HEK293 (cell line): ENCODE measurements around the gene C21orf91.

Source experiments
- CTCF ChIA-PET: fragments of 350-600 bp; formaldehyde crosslinking; extraction: SDS; loops from one replicate; lab custom pipeline; 2021; ENCODE audit warnings: antibody characterized with exemption; lab: Yijun Ruan, JAX
- POLR2A ChIA-PET: fragments of 300-600 bp; formaldehyde crosslinking; extraction: SDS; loops from one replicate; lab custom pipeline; 2020; ENCODE audit warnings: antibody characterized with exemption, inconsistent platforms; lab: Yijun Ruan, JAX
- H3K27ac ChIP-seq: fragments of 200-500 bp; sonication (Bioruptor generic); 2 replicates; pipeline ENCODE4 v1.5.1; 2014; ENCODE audit warnings: low read depth, low read length, control low read depth, inconsistent platforms; ENCODE audit errors: extremely low read depth
- H3K36me3 ChIP-seq, 2 experiments: fragments of 200-500 bp in 1 of 2; sonication (Bioruptor generic) in 1 of 2; 1 replicate in 1 of 2; 2 replicates in 1 of 2; pipeline ENCODE4 v1.5.1; 2014 to 2017; ENCODE audit warnings: inconsistent platforms in 2 of 2, low read length in 2 of 2; ENCODE audit not compliant: control insufficient read depth in 2 of 2, insufficient read depth in 1 of 2
- H3K4me1 ChIP-seq: fragments of 200-500 bp; sonication (Bioruptor generic); 2 replicates; pipeline ENCODE4 v1.5.1; 2014; ENCODE audit warnings: mild to moderate bottlenecking, low read length, inconsistent platforms; ENCODE audit not compliant: control insufficient read depth, insufficient read depth
- H3K4me3 ChIP-seq: 2 replicates; pipeline ENCODE4 v1.5.1; 2011; ENCODE audit warnings: low read depth, mild to moderate bottlenecking, control low read depth, low read length, moderate library complexity
- H3K9me3 ChIP-seq: fragments of 200-500 bp; sonication (Bioruptor generic); 2 replicates; pipeline ENCODE4 v1.5.1; 2014; ENCODE audit warnings: low read depth, low read length, inconsistent platforms; ENCODE audit not compliant: control insufficient read depth, insufficient read depth
- MZF1 ChIP-seq: fragments of 450-650 bp; formaldehyde crosslinking; IDR thresholded peaks from 2 replicates; pipeline ENCODE4 v1.5.1; 2017; ENCODE audit warnings: missing biosample characterization, missing genetic modification characterization, borderline replicate concordance
- SETDB1 ChIP-seq: IDR thresholded peaks from one replicate; pipeline ENCODE4 v1.6.1; 2017; ENCODE audit warnings: mild to moderate bottlenecking, low read length, moderate library complexity, mixed read lengths; ENCODE audit not compliant: insufficient read length
- WT1 ChIP-seq: fragments of 450-650 bp; formaldehyde crosslinking; IDR thresholded peaks from 2 replicates; pipeline ENCODE4 v1.5.1; 2016; ENCODE audit warnings: missing biosample characterization, missing genetic modification characterization
- ZBTB21 ChIP-seq: fragments of 450-650 bp; formaldehyde crosslinking; IDR thresholded peaks from 2 replicates; pipeline ENCODE4 v1.5.1; 2017; ENCODE audit warnings: missing biosample characterization, missing genetic modification characterization
- ZBTB44 ChIP-seq: fragments of 450-650 bp; IDR thresholded peaks from 2 replicates; pipeline ENCODE4 v1.5.1; 2018; ENCODE audit warnings: missing biosample characterization, mild to moderate bottlenecking, missing genetic modification characterization
- ZFP3 ChIP-seq: fragments of 450-650 bp; formaldehyde crosslinking; IDR thresholded peaks from 2 replicates; pipeline ENCODE4 v1.5.1; 2016; ENCODE audit warnings: low read depth, missing biosample characterization, missing genetic modification characterization
- ZFP69B ChIP-seq: fragments of 450-650 bp; formaldehyde crosslinking; IDR thresholded peaks from 2 replicates; pipeline ENCODE4 v1.5.1; 2016; ENCODE audit warnings: missing biosample characterization, missing genetic modification characterization
- ZNF112 ChIP-seq: fragments of 450-650 bp; formaldehyde crosslinking; IDR thresholded peaks from 2 replicates; pipeline ENCODE4 v1.5.0; 2017; ENCODE audit warnings: missing biosample characterization, missing genetic modification characterization
- ZNF18 ChIP-seq: fragments of 450-650 bp; formaldehyde crosslinking; IDR thresholded peaks from 2 replicates; pipeline ENCODE4 v1.5.1; 2016; ENCODE audit warnings: missing biosample characterization, missing genetic modification characterization
- ZNF391 ChIP-seq: fragments of 450-650 bp; formaldehyde crosslinking; IDR thresholded peaks from 2 replicates; pipeline ENCODE4 v1.5.1; 2016; ENCODE audit warnings: low read depth, missing biosample characterization, missing genetic modification characterization, borderline replicate concordance
- ZNF530 ChIP-seq: fragments of 450-650 bp; formaldehyde crosslinking; IDR thresholded peaks from 2 replicates; pipeline ENCODE4 v1.5.1; 2016; ENCODE audit warnings: low read depth, missing biosample characterization, missing genetic modification characterization
- ZNF548 ChIP-seq: fragments of 450-650 bp; formaldehyde crosslinking; IDR thresholded peaks from 2 replicates; pipeline ENCODE4 v1.5.1; 2016; ENCODE audit warnings: missing biosample characterization, missing genetic modification characterization
- ZNF549 ChIP-seq: fragments of 450-650 bp; IDR thresholded peaks from 2 replicates; pipeline ENCODE4 v1.5.1; 2018; ENCODE audit warnings: missing biosample characterization, missing genetic modification characterization, mild to moderate bottlenecking, inconsistent platforms, moderate library complexity
- ZNF629 ChIP-seq: fragments of 450-650 bp; formaldehyde crosslinking; IDR thresholded peaks from 2 replicates; pipeline ENCODE4 v1.5.1; 2017; ENCODE audit warnings: missing biosample characterization, missing genetic modification characterization
- ZNF677 ChIP-seq: fragments of 450-650 bp; IDR thresholded peaks from 2 replicates; pipeline ENCODE4 v1.5.0; 2018; ENCODE audit warnings: missing biosample characterization, mild to moderate bottlenecking, missing genetic modification characterization, moderate library complexity
- ZNF792 ChIP-seq: fragments of 450-650 bp; formaldehyde crosslinking; IDR thresholded peaks from 2 replicates; pipeline ENCODE4 v1.5.1; 2016; ENCODE audit warnings: missing biosample characterization, missing genetic modification characterization
- ZNF837 ChIP-seq: fragments of 450-650 bp; formaldehyde crosslinking; IDR thresholded peaks from 2 replicates; pipeline ENCODE4 v1.5.1; 2016; ENCODE audit warnings: missing biosample characterization, missing genetic modification characterization
- ZSCAN23 ChIP-seq: fragments of 450-650 bp; formaldehyde crosslinking; IDR thresholded peaks from 2 replicates; pipeline ENCODE4 v1.5.1; 2016; ENCODE audit warnings: missing biosample characterization, missing genetic modification characterization
- TF ChIP-seq, protein P1 (sequence below): fragments of 450-650 bp; formaldehyde crosslinking; IDR thresholded peaks from 2 replicates; pipeline ENCODE4 v1.5.1; 2016; ENCODE audit warnings: missing biosample characterization, missing genetic modification characterization
- TF ChIP-seq, protein P2 (sequence below): fragments of 450-650 bp; formaldehyde crosslinking; IDR thresholded peaks from 2 replicates; pipeline ENCODE4 v1.5.1; 2017; ENCODE audit warnings: missing biosample characterization, missing genetic modification characterization

C21orf91 gene

DNA sequence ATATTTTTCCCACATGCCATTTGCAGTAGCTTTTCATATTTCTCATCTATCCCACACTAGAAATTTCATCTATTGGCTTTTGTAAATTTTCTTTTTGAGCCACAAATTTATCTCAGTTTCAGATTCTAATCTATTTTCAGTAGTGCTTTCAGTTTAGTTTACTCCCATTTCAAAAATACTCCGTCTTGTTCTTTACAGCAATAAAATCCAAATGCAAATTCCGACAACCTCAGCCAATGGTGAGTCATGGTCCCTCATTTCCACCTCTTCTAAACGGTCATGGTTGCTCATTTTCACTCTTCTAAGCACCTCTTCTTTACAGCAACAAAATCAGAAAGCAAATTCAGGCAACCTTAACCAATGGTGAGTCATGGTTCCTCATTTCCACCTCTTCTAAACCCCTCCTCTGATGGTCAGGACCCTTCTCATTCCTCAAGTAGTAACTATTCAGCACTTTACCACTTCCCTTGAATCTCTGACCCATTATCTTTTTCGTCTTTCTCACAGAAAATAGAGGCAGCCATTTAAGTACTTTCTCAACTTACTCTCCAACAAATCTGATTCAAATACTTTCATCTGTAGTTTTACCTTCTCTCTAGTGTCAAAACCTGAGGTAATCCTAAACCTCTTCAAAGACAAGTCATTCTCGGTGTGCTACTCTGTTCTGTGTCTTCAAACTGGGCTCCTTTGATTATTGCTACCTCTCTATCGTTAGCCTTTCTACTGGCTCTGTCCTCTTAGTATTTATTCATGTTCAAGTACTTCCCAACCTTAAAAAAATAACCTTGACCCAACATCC lies 34.4 kb downstream of the C21orf91 start (continued):
- no peak for TF ChIP-seq ZBTB21 (tag by site-specific recombination)
- TF ChIP-seq, protein P1, sequence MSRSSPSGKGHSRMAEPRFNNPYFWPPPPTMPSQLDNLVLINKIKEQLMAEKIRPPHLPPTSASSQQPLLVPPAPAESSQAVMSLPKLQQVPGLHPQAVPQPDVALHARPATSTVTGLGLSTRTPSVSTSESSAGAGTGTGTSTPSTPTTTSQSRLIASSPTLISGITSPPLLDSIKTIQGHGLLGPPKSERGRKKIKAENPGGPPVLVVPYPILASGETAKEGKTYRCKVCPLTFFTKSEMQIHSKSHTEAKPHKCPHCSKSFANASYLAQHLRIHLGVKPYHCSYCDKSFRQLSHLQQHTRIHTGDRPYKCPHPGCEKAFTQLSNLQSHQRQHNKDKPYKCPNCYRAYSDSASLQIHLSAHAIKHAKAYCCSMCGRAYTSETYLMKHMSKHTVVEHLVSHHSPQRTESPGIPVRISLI (tag by site-specific recombination), result no peak
- TF ChIP-seq SETDB1, result no peak
- TF ChIP-seq, all 188 proteins: peak for 0

DNA sequence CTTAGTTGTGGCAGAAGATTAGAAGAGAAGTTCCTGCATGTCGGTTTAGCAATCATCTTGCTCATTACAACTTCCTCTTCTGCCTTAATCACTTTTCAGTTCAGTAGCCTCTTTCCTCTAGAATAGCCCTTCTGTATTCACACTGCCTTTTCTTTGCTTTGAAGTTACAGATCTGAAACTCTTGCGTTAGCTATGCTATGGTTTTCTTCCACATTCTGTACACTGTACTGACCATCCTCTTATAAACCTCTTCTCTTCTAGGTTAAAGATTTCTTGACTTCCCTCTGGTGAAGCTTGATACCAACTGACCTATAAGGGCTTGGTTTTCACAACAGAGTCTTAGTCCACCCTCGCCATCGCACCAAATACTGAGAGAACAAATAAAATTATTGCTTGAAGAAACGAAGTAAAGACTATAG lies 35.0 kb downstream of the C21orf91 start:
- no peaks in the 10 kb centered on the region for H3K4me1 ChIP-seq
- TF ChIP-seq SETDB1, result no peak
- TF ChIP-seq ZNF391, result no peak
- no peak for TF ChIP-seq ZBTB44
- TF ChIP-seq WT1 (tag by site-specific recombination), result no peak
- no peak for TF ChIP-seq ZNF549
- no peak for TF ChIP-seq ZFP69B (tag by site-specific recombination)
- TF ChIP-seq ZNF18 (tag by site-specific recombination), result no peak
- no peak for TF ChIP-seq ZNF677 (tag by site-specific recombination)
- CTCF ChIA-PET, result interaction anchor here (0.5 to 0.6 kb wide), 2 partner anchors 105 to 171 kb away, joined by 4 read pairs; no protein-coding TSS in a partner anchor
- POLR2A ChIA-PET, result no interaction called here
- no peak overlapping the region for H3K27ac ChIP-seq
- H3K4me3 ChIP-seq, result no peak overlapping the region
- H3K9me3 ChIP-seq, result no peaks in the 10 kb centered on the region
- H3K36me3 ChIP-seq, result peaks cover 5 to 19% of the 10 kb centered on the region in 2 experiments; a peak in 2 of 3 replicates

- CTCF ChIA-PET, result interaction anchor here (0.5 kb wide), 1 partner anchor 170 kb away, joined by 4 read pairs; no protein-coding TSS in a partner anchor
- Histone ChIP-seq H3K4me1 (no peaks in the 10 kb centered on the region), H3K36me3 (peaks cover 5 to 19% of the 10 kb centered on the region in 2 experiments; a peak in 2 of 3 replicates), H3K9me3 (no peaks in the 10 kb centered on the region), H3K27ac (no peak overlapping the region), H3K4me3 (no peak overlapping the region)
- POLR2A ChIA-PET, result no interaction called here
- TF ChIP-seq ZNF629 (tag by site-specific recombination), result no peak
- TF ChIP-seq, protein P2, sequence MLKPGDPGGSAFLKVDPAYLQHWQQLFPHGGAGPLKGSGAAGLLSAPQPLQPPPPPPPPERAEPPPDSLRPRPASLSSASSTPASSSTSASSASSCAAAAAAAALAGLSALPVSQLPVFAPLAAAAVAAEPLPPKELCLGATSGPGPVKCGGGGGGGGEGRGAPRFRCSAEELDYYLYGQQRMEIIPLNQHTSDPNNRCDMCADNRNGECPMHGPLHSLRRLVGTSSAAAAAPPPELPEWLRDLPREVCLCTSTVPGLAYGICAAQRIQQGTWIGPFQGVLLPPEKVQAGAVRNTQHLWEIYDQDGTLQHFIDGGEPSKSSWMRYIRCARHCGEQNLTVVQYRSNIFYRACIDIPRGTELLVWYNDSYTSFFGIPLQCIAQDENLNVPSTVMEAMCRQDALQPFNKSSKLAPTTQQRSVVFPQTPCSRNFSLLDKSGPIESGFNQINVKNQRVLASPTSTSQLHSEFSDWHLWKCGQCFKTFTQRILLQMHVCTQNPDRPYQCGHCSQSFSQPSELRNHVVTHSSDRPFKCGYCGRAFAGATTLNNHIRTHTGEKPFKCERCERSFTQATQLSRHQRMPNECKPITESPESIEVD (tag by site-specific recombination), result no peak
- TF ChIP-seq ZNF792 (tag by site-specific recombination), result no peak
- TF ChIP-seq ZNF530 (tag by site-specific recombination), result no peak
- TF ChIP-seq ZFP3, result no peak
- TF ChIP-seq ZNF112 (tag by site-specific recombination), result no peak
- no peak for TF ChIP-seq ZNF837 (tag by site-specific recombination)
- TF ChIP-seq MZF1 (tag by site-specific recombination), result no peak
- TF ChIP-seq ZNF548 (tag by site-specific recombination), result no peak
- TF ChIP-seq ZSCAN23 (tag by site-specific recombination), result no peak
Observed at GRCh38 chr21:17783481-17784179, 35.5 kb downstream of the C21orf91 start.
